Measurements from ENCODE around the gene OTC. TPM values are rescaled to one million over a fixed set of nuclear protein-coding genes. Genes with fewer than 3 reads are reported as not detected.
A peak's percentile ranks its signal among the peaks of the same experiment; 100 is the strongest.

OTC gene
- total RNA-seq, 1 donor from 2014 or later, result not detected

- FAIRE-seq (no peak), DNase-seq (ENCODE audit: low read depth) (no peak)
- no peaks in the 10 kb centered on the region for H3K9me3 ChIP-seq (ENCODE audit: insufficient read depth, low read depth, low read length)
- Mint-ChIP-seq H3K27me3 (ENCODE audit: low read depth, unreplicated experiment) (no peaks in the 10 kb centered on the region), H3K4me3 (ENCODE audit: unreplicated experiment) (peak overlapping the region; percentile 95), H3K4me1 (ENCODE audit: low read depth, unreplicated experiment) (no peaks in the 10 kb centered on the region), H3K9me3 (ENCODE audit: unreplicated experiment) (no peaks in the 10 kb centered on the region), H3K36me3 (ENCODE audit: low read depth, unreplicated experiment) (no peaks in the 10 kb centered on the region), H3K27ac (ENCODE audit: unreplicated experiment) (peak overlapping the region; percentile 94)
- H3K4me1 ChIP-seq (ENCODE audit: insufficient read depth, low read length), result peaks cover 3% of the 10 kb centered on the region
- no peak overlapping the region for H3K27ac ChIP-seq (ENCODE audit: low read depth, low read length)
- no peaks in the 10 kb centered on the region for H4K20me1 ChIP-seq (ENCODE audit: insufficient read depth, low read length)
- TF ChIP-seq CTCF (IDR thresholded peaks at IDR 0.05; ENCODE audit: insufficient read depth, low read depth, low read length), result no peak
- no peak for TF ChIP-seq EZH2 (IDR thresholded peaks at IDR 0.05; ENCODE audit: insufficient read depth, low read length)
- H2AFZ ChIP-seq (ENCODE audit: low read depth, low read length), result peak overlapping the region; percentile 87
- H3K9ac ChIP-seq (ENCODE audit: low read length), result peak overlapping the region; percentile 86
- H3K36me3 ChIP-seq (ENCODE audit: insufficient read depth, low read length), result no peaks in the 10 kb centered on the region
- H3K4me3 ChIP-seq (ENCODE audit: insufficient read depth, low read depth, low read length), result peak overlapping the region; percentile 64
- peak overlapping the region; percentile 81 for H3K4me2 ChIP-seq (ENCODE audit: low read length)
- H3K79me2 ChIP-seq (ENCODE audit: insufficient read depth, low read length), result no peaks in the 10 kb centered on the region
- no peaks in the 10 kb centered on the region for H3K27me3 ChIP-seq (ENCODE audit: insufficient read depth, low read length)
These were observed 24.7 kb upstream of the OTC start for GRCh38 chrX:38327775-38328081.

GRCh38 chrX:38332505-38332904, 19.9 kb upstream of the OTC start:
- no peak for DNase-seq (ENCODE audit: low read depth)
- Histone ChIP-seq H3K4me3 (ENCODE audit: insufficient read depth, low read depth, low read length) (no peak overlapping the region), H3K27me3 (ENCODE audit: insufficient read depth, low read length) (no peaks in the 10 kb centered on the region), H3K9me3 (ENCODE audit: insufficient read depth, low read depth, low read length) (no peaks in the 10 kb centered on the region), H3K36me3 (ENCODE audit: insufficient read depth, low read length) (no peaks in the 10 kb centered on the region), H3K79me2 (ENCODE audit: insufficient read depth, low read length) (no peaks in the 10 kb centered on the region), H2AFZ (ENCODE audit: low read depth, low read length) (no peak overlapping the region), H3K9ac (ENCODE audit: low read length) (no peak overlapping the region), H4K20me1 (ENCODE audit: insufficient read depth, low read length) (no peaks in the 10 kb centered on the region), H3K4me2 (ENCODE audit: low read length) (no peak overlapping the region), H3K27ac (ENCODE audit: low read depth, low read length) (no peak overlapping the region), H3K4me1 (ENCODE audit: insufficient read depth, low read length) (no peaks in the 10 kb centered on the region)
- no peaks in the 10 kb centered on the region for H3K27me3 Mint-ChIP-seq (ENCODE audit: low read depth, unreplicated experiment)
- H3K27ac Mint-ChIP-seq (ENCODE audit: unreplicated experiment), result no peak overlapping the region
- H3K36me3 Mint-ChIP-seq (ENCODE audit: low read depth, unreplicated experiment), result no peaks in the 10 kb centered on the region
- no peaks in the 10 kb centered on the region for H3K9me3 Mint-ChIP-seq (ENCODE audit: unreplicated experiment)
- no peak for FAIRE-seq
- no peak for TF ChIP-seq EZH2 (IDR thresholded peaks at IDR 0.05; ENCODE audit: insufficient read depth, low read length)
- no peak for TF ChIP-seq CTCF (IDR thresholded peaks at IDR 0.05; ENCODE audit: insufficient read depth, low read depth, low read length)
- no peak overlapping the region for H3K4me3 Mint-ChIP-seq (ENCODE audit: unreplicated experiment)
- no peaks in the 10 kb centered on the region for H3K4me1 Mint-ChIP-seq (ENCODE audit: low read depth, unreplicated experiment)

- Histone ChIP-seq H2AFZ (ENCODE audit: low read depth, low read length) (no peak overlapping the region), H3K27ac (ENCODE audit: low read depth, low read length) (no peak overlapping the region), H4K20me1 (ENCODE audit: insufficient read depth, low read length) (no peaks in the 10 kb centered on the region), H3K9ac (ENCODE audit: low read length) (no peak overlapping the region), H3K4me2 (ENCODE audit: low read length) (no peak overlapping the region), H3K4me1 (ENCODE audit: insufficient read depth, low read length) (no peaks in the 10 kb centered on the region), H3K79me2 (ENCODE audit: insufficient read depth, low read length) (no peaks in the 10 kb centered on the region), H3K27me3 (ENCODE audit: insufficient read depth, low read length) (no peaks in the 10 kb centered on the region), H3K36me3 (ENCODE audit: insufficient read depth, low read length) (no peaks in the 10 kb centered on the region), H3K9me3 (ENCODE audit: insufficient read depth, low read depth, low read length) (no peaks in the 10 kb centered on the region), H3K4me3 (ENCODE audit: insufficient read depth, low read depth, low read length) (no peak overlapping the region)
- DNase-seq (ENCODE audit: low read depth), result no peak
- H3K36me3 Mint-ChIP-seq (ENCODE audit: low read depth, unreplicated experiment), result no peaks in the 10 kb centered on the region
- H3K4me1 Mint-ChIP-seq (ENCODE audit: low read depth, unreplicated experiment), result no peaks in the 10 kb centered on the region
- H3K27me3 Mint-ChIP-seq (ENCODE audit: low read depth, unreplicated experiment), result no peaks in the 10 kb centered on the region
- TF ChIP-seq EZH2 (IDR thresholded peaks at IDR 0.05; ENCODE audit: insufficient read depth, low read length), result no peak
- TF ChIP-seq CTCF (IDR thresholded peaks at IDR 0.05; ENCODE audit: insufficient read depth, low read depth, low read length), result no peak
- H3K4me3 Mint-ChIP-seq (ENCODE audit: unreplicated experiment), result no peak overlapping the region
- FAIRE-seq, result no peak
- no peak overlapping the region for H3K27ac Mint-ChIP-seq (ENCODE audit: unreplicated experiment)
- H3K9me3 Mint-ChIP-seq (ENCODE audit: unreplicated experiment), result no peaks in the 10 kb centered on the region
These were observed 17.0 kb upstream of the OTC start for GRCh38 chrX:38335382-38335781.
